NCI-H2107 treated with DMSO at 0.1 percent for 48 hours (cell line): Measurements from ENCODE around the gene PACSIN2.

Experiments used
- DNase-seq: peaks from one replicate; lab custom pipeline; 2025; ENCODE audit not compliant: unreplicated experiment; lab: John Stamatoyannopoulos, UW

The PACSIN2 gene

GRCh38 chr22:42885446-42885845, 129.5 kb downstream of the PACSIN2 start:
- DNase-seq, result no peak

- DNase-seq, result no peak
Measured at GRCh38 chr22:42884616-42885375, 130.2 kb downstream of the PACSIN2 start.

- DNase-seq, result no peak
Measured at GRCh38 chr22:42883970-42884369, 131.0 kb downstream of the PACSIN2 start.

- DNase-seq, result no peak
Measured at GRCh38 chr22:42883121-42883520, 131.8 kb downstream of the PACSIN2 start.

GRCh38 chr22:42881982-42882656, 132.8 kb downstream of the PACSIN2 start:
- DNase-seq, result no peak

GRCh38 chr22:42881298-42881697, 133.7 kb downstream of the PACSIN2 start:
- no peak for DNase-seq

- DNase-seq, result no peak
Measured at GRCh38 chr22:42880815-42881214, 134.1 kb downstream of the PACSIN2 start.

- DNase-seq, result no peak
Measured at GRCh38 chr22:42879371-42880021, 135.5 kb downstream of the PACSIN2 start.

GRCh38 chr22:42878561-42879305, 136.2 kb downstream of the PACSIN2 start:
- DNase-seq, result no peak

GRCh38 chr22:42877597-42878340, 137.2 kb downstream of the PACSIN2 start:
- no peak for DNase-seq

GRCh38 chr22:42877158-42877557, 137.8 kb downstream of the PACSIN2 start:
- no peak for DNase-seq

GRCh38 chr22:42876041-42876440, 138.9 kb downstream of the PACSIN2 start:
- DNase-seq, result no peak

- DNase-seq, result no peak
Measured at GRCh38 chr22:42874010-42874409, 140.9 kb downstream of the PACSIN2 start.

- no peak for DNase-seq
Measured at GRCh38 chr22:42873356-42873755, 141.6 kb downstream of the PACSIN2 start.

- peak; percentile 49 for DNase-seq
Measured at GRCh38 chr22:42872821-42873220, 142.1 kb downstream of the PACSIN2 start.

GRCh38 chr22:42871146-42872050, 143.6 kb downstream of the PACSIN2 start:
- no peak for DNase-seq

- DNase-seq, result no peak
Measured at GRCh38 chr22:42869888-42870480, 145.0 kb downstream of the PACSIN2 start.

- no peak for DNase-seq
Measured at GRCh38 chr22:42869463-42869862, 145.5 kb downstream of the PACSIN2 start.

- peak; percentile 35 for DNase-seq
Measured at GRCh38 chr22:42868751-42869251, 146.1 kb downstream of the PACSIN2 start.
